Lung (tissue), 12 donors: ENCODE data around the gene HBM. TPM values are rescaled to one million over a fixed set of nuclear protein-coding genes. Genes with fewer than 3 reads are reported as not detected.
"Not testable (repeated sequence)": the region's sequence is repeated elsewhere in the genome, so short reads cannot be mapped to it uniquely, and the experiment has no call there.

ENCODE experiments used
- ATAC-seq: fragments of 200-7000 bp; cut with Tn5 transposase; one replicate; pipeline ENCODE4 v1.9.1; 2020; ENCODE audit warnings: moderate number of reproducible peaks; ENCODE audit not compliant: insufficient read depth, low FRiP score
- DNase-seq, 3 donors: peaks; one replicate each; pipeline ENCODE4 v3.0.0-alpha.2; 2013 to 2017
- H3K27ac ChIP-seq, 2 donors: one replicate each; pipeline ENCODE4 v1.5.1; 2013; ENCODE audit warnings: mild to moderate bottlenecking in 2 of 2, moderate library complexity in 2 of 2, control low read depth in 1 of 2, inconsistent platforms in 1 of 2, low read depth in 1 of 2, low read length in 1 of 2
- H3K27me3 ChIP-seq, 3 donors: one replicate each; pipeline ENCODE4 v1.5.1; 2013; ENCODE audit warnings: low read length in 2 of 3; ENCODE audit not compliant: control insufficient read depth in 3 of 3, insufficient read depth in 3 of 3
- H3K36me3 ChIP-seq, 4 donors: one replicate each; pipeline ENCODE4 v1.5.1; 2013; ENCODE audit warnings: low read length in 4 of 4, mild to moderate bottlenecking in 1 of 4, moderate library complexity in 1 of 4; ENCODE audit not compliant: control insufficient read depth in 4 of 4, insufficient read depth in 4 of 4
- H3K4me1 ChIP-seq, 5 donors: one replicate each; pipeline ENCODE4 v1.5.1; 2013; ENCODE audit warnings: low read length in 5 of 5, mild to moderate bottlenecking in 2 of 5, moderate library complexity in 1 of 5; ENCODE audit not compliant: control insufficient read depth in 5 of 5, insufficient read depth in 5 of 5
- H3K4me3 ChIP-seq: one replicate; pipeline ENCODE4 v1.5.1; 2013; ENCODE audit warnings: mild to moderate bottlenecking, control low read depth, moderate library complexity
- H3K9ac ChIP-seq, 2 donors: one replicate each; pipeline ENCODE4 v1.5.1; 2013; ENCODE audit warnings: low read length in 2 of 2, control low read depth in 1 of 2; ENCODE audit not compliant: insufficient read depth in 1 of 2
- H3K9me3 ChIP-seq, 4 donors: one replicate each; pipeline ENCODE4 v1.5.1; 2013; ENCODE audit warnings: low read length in 3 of 4, mild to moderate bottlenecking in 1 of 4, moderate library complexity in 1 of 4; ENCODE audit not compliant: control insufficient read depth in 4 of 4, insufficient read depth in 3 of 4
- WGBS, 2 donors: extraction: QIAGEN DNeasy Blood & Tissue Kit; methylation state at CpG; one replicate each; pipeline ENCODE4 v1.1.7; 2013; 5-methylcytosine and 5-hydroxymethylcytosine counted together
- polyA plus RNA-seq, 2 donors: library from polyadenylated mRNA; stranded (reverse); fragments of 200-250 nt; gene quantifications; one replicate each; pipeline ENCODE4 v1.2.1, GENCODE V29; 2013
- total RNA-seq, 2 donors: library from RNA; depleted of rRNA in 1 of 2; stranded (reverse); fragments of >200 nt in 1 of 2; gene quantifications; one replicate each; pipeline ENCODE4 v1.2.1, GENCODE V29; 2014 to 2021
- TF ChIP-seq, protein P1 (sequence below): IDR thresholded peaks from 2 replicates; pipeline ENCODE4 v1.5.1; 2012; ENCODE audit warnings: mild to moderate bottlenecking; ENCODE audit errors: control extremely low read depth, extremely low read depth
- donor health status: control.
- donor health status: control.
- donor health status: Bipolar disorder and iron deficiency.
- donor health status: healthy.
- donor health status: DM: yes; HTN: yes; CAD: no.

Gene HBM
- total and polyA plus RNA-seq, 4 donors: 0.61 to 45.7 (median 0.73) TPM; not detected in 1

DNA sequence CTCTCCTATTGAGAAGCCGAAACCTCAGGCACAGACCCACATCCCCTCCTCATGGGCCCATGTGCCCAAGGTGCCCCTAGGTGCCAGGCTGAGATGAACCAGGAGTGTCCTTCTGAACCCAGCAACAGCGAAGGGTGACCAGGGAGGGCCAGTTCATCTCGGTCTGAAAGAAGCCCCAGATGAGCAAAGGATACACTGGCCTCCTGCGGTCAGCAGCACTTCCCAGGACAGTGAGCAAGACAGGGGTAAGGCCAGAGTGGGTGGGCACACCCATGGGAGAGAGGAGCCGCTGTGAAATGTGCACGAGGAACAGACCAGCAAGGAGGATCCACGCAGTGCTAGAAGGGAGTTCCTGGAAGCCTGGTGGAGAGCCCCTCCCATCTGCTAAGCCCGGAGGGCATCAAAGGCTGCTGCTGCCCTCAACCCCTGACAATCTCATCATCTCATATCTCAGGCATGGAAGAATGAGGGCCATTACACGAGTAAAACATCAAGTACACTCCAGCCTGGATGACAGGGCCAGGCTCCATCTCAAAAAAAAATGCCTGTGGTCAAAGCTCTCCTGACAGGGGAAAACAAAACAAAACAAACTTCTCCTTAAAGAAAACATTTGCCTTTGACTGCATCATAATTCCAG, 16.6 kb upstream of the HBM start:
- Histone ChIP-seq H3K4me1 (no peaks in the 10 kb centered on the region), H3K36me3 (no peaks in the 10 kb centered on the region), H3K9ac (no peak overlapping the region), H3K9me3 (no peaks in the 10 kb centered on the region), H3K27ac (no peak overlapping the region), H3K4me3 (no peak overlapping the region), H3K27me3 (peaks cover 0 to 9% (median 4%) of the 10 kb centered on the region in 3 donors)
- TF ChIP-seq, protein P1, sequence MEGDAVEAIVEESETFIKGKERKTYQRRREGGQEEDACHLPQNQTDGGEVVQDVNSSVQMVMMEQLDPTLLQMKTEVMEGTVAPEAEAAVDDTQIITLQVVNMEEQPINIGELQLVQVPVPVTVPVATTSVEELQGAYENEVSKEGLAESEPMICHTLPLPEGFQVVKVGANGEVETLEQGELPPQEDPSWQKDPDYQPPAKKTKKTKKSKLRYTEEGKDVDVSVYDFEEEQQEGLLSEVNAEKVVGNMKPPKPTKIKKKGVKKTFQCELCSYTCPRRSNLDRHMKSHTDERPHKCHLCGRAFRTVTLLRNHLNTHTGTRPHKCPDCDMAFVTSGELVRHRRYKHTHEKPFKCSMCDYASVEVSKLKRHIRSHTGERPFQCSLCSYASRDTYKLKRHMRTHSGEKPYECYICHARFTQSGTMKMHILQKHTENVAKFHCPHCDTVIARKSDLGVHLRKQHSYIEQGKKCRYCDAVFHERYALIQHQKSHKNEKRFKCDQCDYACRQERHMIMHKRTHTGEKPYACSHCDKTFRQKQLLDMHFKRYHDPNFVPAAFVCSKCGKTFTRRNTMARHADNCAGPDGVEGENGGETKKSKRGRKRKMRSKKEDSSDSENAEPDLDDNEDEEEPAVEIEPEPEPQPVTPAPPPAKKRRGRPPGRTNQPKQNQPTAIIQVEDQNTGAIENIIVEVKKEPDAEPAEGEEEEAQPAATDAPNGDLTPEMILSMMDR: no peak
- DNase-seq (no peak), ATAC-seq (no peak)
- WGBS, 2 donors: 45 to 59% methylated on average over 9 of the region's 9 CpGs

DNA sequence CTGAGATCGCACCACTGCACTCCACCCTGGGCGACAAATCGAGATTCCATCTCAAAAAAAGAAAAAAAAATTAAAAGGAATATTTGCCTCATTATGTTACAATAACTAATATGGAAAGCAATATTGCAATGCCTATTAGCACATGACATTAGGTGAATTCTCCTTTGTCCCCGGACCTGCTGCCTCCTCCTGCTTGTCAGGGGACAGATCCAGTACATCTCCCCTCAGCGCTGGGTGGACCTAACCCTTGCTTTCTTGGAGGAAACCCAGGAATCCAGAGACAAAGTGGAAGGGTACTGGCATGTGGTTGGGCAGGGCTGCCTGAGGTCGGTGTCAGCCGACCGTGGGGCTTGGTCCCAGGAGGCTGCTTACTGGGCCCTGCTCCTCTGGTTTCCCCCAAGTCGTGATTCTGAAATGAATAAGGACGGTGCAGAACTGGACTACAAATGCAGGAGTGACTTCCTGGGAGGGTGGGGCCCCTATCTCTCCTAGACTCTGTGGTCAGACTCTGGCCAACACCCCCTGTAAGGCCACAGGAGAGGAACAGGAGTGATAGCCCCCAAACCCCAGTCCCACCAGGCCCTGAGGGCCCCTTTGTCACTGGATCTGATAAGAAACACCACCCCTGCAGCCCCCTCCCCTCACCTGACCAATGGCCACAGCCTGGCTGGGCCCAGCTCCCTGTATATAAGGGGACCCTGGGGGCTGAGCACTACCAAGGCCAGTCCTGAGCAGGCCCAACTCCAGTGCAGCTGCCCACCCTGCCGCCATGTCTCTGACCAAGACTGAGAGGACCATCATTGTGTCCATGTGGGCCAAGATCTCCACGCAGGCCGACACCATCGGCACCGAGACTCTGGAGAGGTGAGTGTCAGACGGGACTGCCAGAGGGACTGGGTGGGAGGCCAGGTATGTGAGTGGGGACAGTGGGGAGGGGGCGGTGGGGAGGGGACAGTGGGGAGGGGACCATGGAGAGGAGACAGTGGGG, 13.3 kb upstream of the HBM start, which contains the start of gene HBZ:
HBZ (plus strand) TSS at position 504 of the 988 bp plus-strand sequence; CDS start at position 770, 266 bp downstream.
- Histone ChIP-seq H3K27ac (no peak within 1 kb of the TSS), H3K36me3 (no peaks in the 10 kb centered on the region), H3K9me3 (no peaks in the 10 kb centered on the region), H3K4me3 (no peak within 1 kb of the TSS), H3K4me1 (peaks cover 0 to 8% (median 0%) of the 10 kb centered on the region in 5 donors), H3K9ac (no peak within 1 kb of the TSS), H3K27me3 (peaks cover 0 to 27% (median 21%) of the 10 kb centered on the region in 3 donors)
- ATAC-seq (no peak), DNase-seq (no peak)
- TF ChIP-seq, protein P1: no peak
- WGBS, 2 donors: 82 to 84% methylated on average over 17 of the region's 17 CpGs

DNA sequence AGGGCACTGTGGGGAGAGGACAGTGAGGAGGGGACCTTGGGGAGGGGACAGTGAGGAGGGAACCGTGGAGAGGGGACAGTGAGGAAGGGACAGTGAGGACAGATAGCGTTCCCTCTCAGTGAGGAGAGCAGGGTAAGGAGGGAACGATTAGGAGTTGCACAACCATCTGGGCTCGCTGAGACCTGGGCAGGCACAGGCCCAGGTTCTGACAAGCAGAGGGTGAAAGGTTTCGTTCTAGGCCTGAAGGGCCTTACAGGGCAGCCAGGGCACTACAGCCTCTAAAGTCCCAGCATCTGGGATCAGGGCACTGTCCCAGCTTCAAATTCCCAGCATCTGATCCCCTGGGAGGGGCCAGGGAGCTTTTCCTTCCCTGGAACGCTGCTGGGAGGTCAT, 12.7 kb upstream of the HBM start:
- H3K27me3 ChIP-seq: peaks cover 0 to 27% (median 23%) of the 10 kb centered on the region in 3 donors
- not testable (repeated sequence) for ATAC-seq
- 42 to 49% methylated on average over 3 to 4 of the region's 6 CpGs for WGBS, 2 donors

DNA sequence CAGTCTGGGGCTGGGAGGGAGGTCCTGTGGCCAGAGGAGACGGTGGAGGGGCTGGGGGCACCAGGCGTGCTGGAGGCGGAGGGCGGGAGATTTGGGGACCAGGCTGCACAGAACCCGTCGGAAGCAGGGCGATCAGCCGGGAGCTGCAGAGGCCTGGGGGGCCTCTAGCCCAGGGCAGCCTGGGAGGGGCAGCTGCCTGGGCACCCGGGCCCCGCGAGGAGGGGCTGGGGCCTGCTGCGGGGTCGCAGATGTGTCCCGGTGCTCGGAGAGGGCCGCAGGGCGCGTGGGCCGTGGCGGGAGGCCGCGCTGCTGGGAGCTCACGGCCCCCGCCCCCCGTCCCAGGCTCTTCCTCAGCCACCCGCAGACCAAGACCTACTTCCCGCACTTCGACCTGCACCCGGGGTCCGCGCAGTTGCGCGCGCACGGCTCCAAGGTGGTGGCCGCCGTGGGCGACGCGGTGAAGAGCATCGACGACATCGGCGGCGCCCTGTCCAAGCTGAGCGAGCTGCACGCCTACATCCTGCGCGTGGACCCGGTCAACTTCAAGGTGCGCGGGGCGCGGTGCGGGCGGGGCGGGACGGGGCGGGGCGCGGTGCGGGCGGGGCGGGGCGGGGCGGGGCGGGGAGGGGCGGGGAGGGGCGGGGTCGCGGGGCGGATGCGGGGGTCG, 12.1 kb upstream of the HBM start:
- not testable (repeated sequence) for H3K9me3 ChIP-seq, ATAC-seq, H3K9ac ChIP-seq, H3K36me3 ChIP-seq, DNase-seq, H3K4me3 ChIP-seq, H3K4me1 ChIP-seq, H3K27ac ChIP-seq
- peaks cover 0 to 29% (median 27%) of the 10 kb centered on the region in 3 donors for H3K27me3 ChIP-seq
- no CpG with 5 or more reads among the region's 74 CpGs for WGBS, 2 donors

More for the DNA sequence above, 12.7 kb upstream of the HBM start:
- not testable (repeated sequence) for H3K36me3 ChIP-seq, H3K27ac ChIP-seq, H3K9ac ChIP-seq, H3K9me3 ChIP-seq, H3K4me1 ChIP-seq, DNase-seq, H3K4me3 ChIP-seq
